Smooth muscle cell (in vitro differentiated cells): Measurements from ENCODE around the gene IGSF21. TPM values are rescaled to one million over a fixed set of nuclear protein-coding genes. Genes with fewer than 3 reads are reported as not detected.

Source experiments
- DNase-seq: peaks from one replicate; lab custom pipeline; 2025; ENCODE audit not compliant: unreplicated experiment; lab: John Stamatoyannopoulos, UW
- H2AFZ ChIP-seq: fragments of 200-600 bp; sonication (generic); 2 replicates; pipeline ENCODE4 v1.6.0; 2016; ENCODE audit warnings: antibody characterized with exemption, low read depth, mild to moderate bottlenecking
- H3F3A ChIP-seq: fragments of 200-600 bp; sonication (generic); 2 replicates; pipeline ENCODE4 v1.6.0; 2017; ENCODE audit warnings: antibody characterized with exemption, low read depth
- H3K27ac ChIP-seq: fragments of 200-600 bp; sonication (generic); 2 replicates; pipeline ENCODE4 v1.5.1; 2016; ENCODE audit warnings: low read depth, mild to moderate bottlenecking
- H3K27me3 ChIP-seq: fragments of 200-600 bp; sonication (generic); 2 replicates; pipeline ENCODE4 v1.6.1; 2016; ENCODE audit warnings: low read depth, mild to moderate bottlenecking
- H3K36me3 ChIP-seq: fragments of 200-600 bp; sonication (generic); 2 replicates; pipeline ENCODE4 v1.5.1; 2016; ENCODE audit warnings: low read depth
- H3K4me1 ChIP-seq: fragments of 200-600 bp; sonication (generic); 2 replicates; pipeline ENCODE4 v1.5.1; 2016; ENCODE audit warnings: low read depth
- H3K4me2 ChIP-seq: fragments of 200-600 bp; sonication (generic); 2 replicates; pipeline ENCODE4 v1.6.0; 2016; ENCODE audit warnings: mild to moderate bottlenecking
- H3K4me3 ChIP-seq: fragments of 200-600 bp; sonication (generic); 2 replicates; pipeline ENCODE4 v1.5.1; 2016; ENCODE audit warnings: mild to moderate bottlenecking
- H3K79me2 ChIP-seq: fragments of 200-600 bp; sonication (generic); 2 replicates; pipeline ENCODE4 v1.6.0; 2016; ENCODE audit warnings: low read depth, mild to moderate bottlenecking
- H3K9ac ChIP-seq: fragments of 200-600 bp; sonication (generic); 2 replicates; pipeline ENCODE4 v1.6.0; 2016; ENCODE audit warnings: low read depth
- H3K9me3 ChIP-seq: fragments of 200-600 bp; sonication (generic); replicated peaks from 2 replicates; pipeline ENCODE4 v1.5.1; 2016; ENCODE audit warnings: low read depth
- H4K20me1 ChIP-seq: fragments of 200-600 bp; sonication (generic); 2 replicates; pipeline ENCODE4 v1.6.0; 2016; ENCODE audit warnings: low read depth
- WGBS: methylation state at CpG from one replicate; pipeline ENCODE4 v1.1.7; 2016; ENCODE audit warnings: low lambda C conversion rate; 5-methylcytosine and 5-hydroxymethylcytosine counted together
- polyA plus RNA-seq: library from polyadenylated mRNA; unstranded; fragments of >200 nt; fragmentation: Nextera tagmentation; extraction: Ambion mirVana; gene quantifications from 2 replicates; pipeline ENCODE4 v1.2.1, GENCODE V29; 2016
- total RNA-seq: library from RNA; depleted of rRNA; stranded (reverse); fragments of >200 nt; gene quantifications from 2 replicates; pipeline ENCODE4 v1.2.3, GENCODE V29; 2014
- TF ChIP-seq, protein P1 (sequence below): fragments of 200-600 bp; sonication (generic); IDR thresholded peaks from 2 replicates; pipeline ENCODE4 v1.5.1; 2017; ENCODE audit warnings: borderline replicate concordance, mild to moderate bottlenecking, antibody characterized with exemption; ENCODE audit not compliant: insufficient read depth, poor library complexity, severe bottlenecking

The IGSF21 gene
- total and polyA plus RNA-seq, 2 experiments from 2014 or later = not detected

DNA sequence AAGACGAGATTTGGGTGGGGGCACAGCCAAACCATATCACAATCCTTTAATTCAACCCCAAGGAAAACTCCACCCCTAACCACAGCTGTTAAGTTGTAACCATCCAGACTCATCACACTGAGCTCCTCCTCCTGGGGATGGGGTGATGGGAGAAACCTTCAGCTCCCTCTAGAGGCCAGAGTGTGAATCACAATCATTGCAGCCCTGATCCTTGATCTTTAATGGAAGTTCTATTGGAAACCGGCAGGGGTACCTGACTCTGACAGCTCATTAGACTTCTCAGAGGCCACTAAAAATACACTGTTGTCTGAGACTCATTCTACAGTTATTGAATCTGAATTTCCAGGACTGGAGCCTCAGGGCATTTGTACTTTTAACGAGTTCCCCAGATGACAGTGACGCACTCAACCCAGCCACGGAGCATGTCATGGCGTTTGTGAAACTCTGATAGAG is 127.2 kb downstream of the IGSF21 start:
- Histone ChIP-seq H3K27me3 (peaks cover 7% of the 10 kb centered on the region), H3K4me3 (no peak overlapping the region), H3F3A (no peaks in the 10 kb centered on the region), H3K79me2 (no peaks in the 10 kb centered on the region), H3K27ac (no peak overlapping the region), H3K4me2 (no peak overlapping the region), H3K9me3 (no peaks in the 10 kb centered on the region), H3K4me1 (no peaks in the 10 kb centered on the region), H2AFZ (no peak overlapping the region), H3K9ac (no peak overlapping the region), H4K20me1 (no peaks in the 10 kb centered on the region), H3K36me3 (no peaks in the 10 kb centered on the region)
- 71% methylated on average over 6 of the region's 6 CpGs for whole genome bisulfite sequencing
- DNase-seq = no peak
- TF ChIP-seq, protein P1, sequence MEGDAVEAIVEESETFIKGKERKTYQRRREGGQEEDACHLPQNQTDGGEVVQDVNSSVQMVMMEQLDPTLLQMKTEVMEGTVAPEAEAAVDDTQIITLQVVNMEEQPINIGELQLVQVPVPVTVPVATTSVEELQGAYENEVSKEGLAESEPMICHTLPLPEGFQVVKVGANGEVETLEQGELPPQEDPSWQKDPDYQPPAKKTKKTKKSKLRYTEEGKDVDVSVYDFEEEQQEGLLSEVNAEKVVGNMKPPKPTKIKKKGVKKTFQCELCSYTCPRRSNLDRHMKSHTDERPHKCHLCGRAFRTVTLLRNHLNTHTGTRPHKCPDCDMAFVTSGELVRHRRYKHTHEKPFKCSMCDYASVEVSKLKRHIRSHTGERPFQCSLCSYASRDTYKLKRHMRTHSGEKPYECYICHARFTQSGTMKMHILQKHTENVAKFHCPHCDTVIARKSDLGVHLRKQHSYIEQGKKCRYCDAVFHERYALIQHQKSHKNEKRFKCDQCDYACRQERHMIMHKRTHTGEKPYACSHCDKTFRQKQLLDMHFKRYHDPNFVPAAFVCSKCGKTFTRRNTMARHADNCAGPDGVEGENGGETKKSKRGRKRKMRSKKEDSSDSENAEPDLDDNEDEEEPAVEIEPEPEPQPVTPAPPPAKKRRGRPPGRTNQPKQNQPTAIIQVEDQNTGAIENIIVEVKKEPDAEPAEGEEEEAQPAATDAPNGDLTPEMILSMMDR = peak; percentile 66

DNA sequence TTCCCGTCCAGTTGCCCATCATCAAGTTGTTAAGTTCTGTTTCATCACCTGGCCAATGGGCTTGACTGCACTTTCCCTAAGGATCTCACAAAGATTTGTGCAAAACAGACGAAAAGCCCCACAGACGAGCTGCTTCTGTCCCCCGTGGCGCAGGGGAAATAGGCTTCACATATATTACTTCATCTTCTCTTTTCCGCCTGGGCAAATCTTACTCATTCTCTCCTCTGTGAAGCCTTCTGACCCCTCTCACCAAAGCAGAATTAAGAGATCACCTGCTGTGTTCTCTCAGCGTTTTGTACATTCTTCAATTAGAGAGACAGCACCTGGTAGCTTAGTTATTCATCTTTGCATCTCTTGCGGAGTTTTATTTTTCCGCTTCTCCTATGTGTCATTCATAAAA is 129.8 kb downstream of the IGSF21 start:
- no peak overlapping the region for H3K4me3 ChIP-seq
- H3K27me3 ChIP-seq = peaks cover 19% of the 10 kb centered on the region
- WGBS = 79% methylated on average over 9 of the region's 9 CpGs
- H3K79me2 ChIP-seq = no peaks in the 10 kb centered on the region
- no peaks in the 10 kb centered on the region for H3K9me3 ChIP-seq
- no peaks in the 10 kb centered on the region for H3K36me3 ChIP-seq
- no peaks in the 10 kb centered on the region for H4K20me1 ChIP-seq
- DNase-seq = no peak
- TF ChIP-seq, protein P1 = no peak
- no peak overlapping the region for H3K27ac ChIP-seq
- H2AFZ ChIP-seq = no peak overlapping the region
- no peaks in the 10 kb centered on the region for H3F3A ChIP-seq
- H3K9ac ChIP-seq = no peak overlapping the region
- H3K4me2 ChIP-seq = no peak overlapping the region
- no peaks in the 10 kb centered on the region for H3K4me1 ChIP-seq

DNA sequence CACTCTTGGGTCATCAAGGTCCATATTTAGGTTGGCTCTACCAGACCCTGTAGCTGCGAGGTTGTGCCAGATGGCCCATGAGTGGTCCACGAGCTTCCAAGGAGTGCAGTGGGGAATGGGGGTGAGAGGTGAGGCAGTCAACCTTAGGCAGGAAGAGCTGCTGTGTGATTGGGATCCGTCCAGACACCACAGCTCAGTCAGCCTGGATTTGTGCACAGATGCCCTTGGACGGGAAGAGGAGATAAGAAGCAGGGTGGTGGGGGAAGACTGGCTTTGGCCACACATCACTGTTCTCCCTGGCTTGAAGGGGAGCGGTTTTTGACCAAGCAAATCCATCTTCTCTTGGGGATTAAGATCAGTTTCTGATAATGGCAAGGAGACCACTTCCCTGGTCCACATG is 130.6 kb downstream of the IGSF21 start:
- no peak overlapping the region for H3K4me2 ChIP-seq
- no peaks in the 10 kb centered on the region for H3K9me3 ChIP-seq
- no peaks in the 10 kb centered on the region for H3K79me2 ChIP-seq
- WGBS = 58% methylated on average over 5 of the region's 5 CpGs
- H2AFZ ChIP-seq = no peak overlapping the region
- no peak overlapping the region for H3K27ac ChIP-seq
- H3K27me3 ChIP-seq = peaks cover 19% of the 10 kb centered on the region
- no peak overlapping the region for H3K9ac ChIP-seq
- H3K36me3 ChIP-seq = no peaks in the 10 kb centered on the region
- no peaks in the 10 kb centered on the region for H3K4me1 ChIP-seq
- no peaks in the 10 kb centered on the region for H3F3A ChIP-seq
- no peak overlapping the region for H3K4me3 ChIP-seq
- DNase-seq = no peak
- no peaks in the 10 kb centered on the region for H4K20me1 ChIP-seq
- TF ChIP-seq, protein P1 = no peak

DNA sequence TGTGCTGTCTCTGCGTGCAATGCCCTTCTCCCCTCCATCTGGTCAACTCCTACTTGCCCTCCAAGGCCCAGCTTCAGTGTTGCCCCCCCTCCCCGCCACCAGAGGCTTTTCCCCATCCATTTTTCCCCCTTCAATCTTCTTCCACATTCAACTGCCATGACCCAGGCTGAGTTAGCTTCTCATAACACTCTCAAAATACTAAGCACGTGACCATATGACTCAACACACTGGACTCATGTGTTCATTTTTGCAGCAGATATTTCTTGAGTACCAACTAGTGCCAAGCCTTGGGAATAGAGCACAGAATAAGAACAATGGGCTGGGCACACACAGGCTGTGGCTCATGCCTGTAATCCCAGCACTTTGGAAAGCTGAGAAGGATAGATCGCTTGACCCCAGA is 132.1 kb downstream of the IGSF21 start:
- Histone ChIP-seq H2AFZ (no peak overlapping the region), H3K4me1 (no peaks in the 10 kb centered on the region), H3K4me2 (no peak overlapping the region), H4K20me1 (no peaks in the 10 kb centered on the region), H3F3A (no peaks in the 10 kb centered on the region), H3K9me3 (no peaks in the 10 kb centered on the region), H3K27me3 (peaks cover 19% of the 10 kb centered on the region), H3K9ac (no peak overlapping the region), H3K4me3 (no peak overlapping the region), H3K79me2 (no peaks in the 10 kb centered on the region), H3K27ac (no peak overlapping the region), H3K36me3 (no peaks in the 10 kb centered on the region)
- TF ChIP-seq, protein P1 = no peak
- no peak for DNase-seq
- WGBS = 89% methylated on average over 4 of the region's 4 CpGs
